GM12878 (cell line): ENCODE data around the gene SLC35E2B. TPM values are rescaled to one million over a fixed set of nuclear protein-coding genes. Genes with fewer than 3 reads are reported as not detected.
"Not testable (repeated sequence)": the region's sequence is repeated elsewhere in the genome, so short reads cannot be mapped to it uniquely, and the experiment has no call there.

Source experiments
- ATAC-seq: fragments of 200-7000 bp; cut with Tn5 transposase; 3 replicates; pipeline ENCODE4 v1.9.1; 2020; ENCODE audit warnings: mild to moderate bottlenecking, moderate library complexity
- BruUV-seq: library from RNA; stranded (reverse); fragments of 400-500 nt; replicated peaks from 2 replicates; lab custom pipeline; 2021; lab: Mats Ljungman, UMichigan
- CTCF ChIA-PET: fragments of 300-600 bp; sonication (Branson Sonifier 250); formaldehyde crosslinking; extraction: SDS; loops from one replicate; lab custom pipeline; 2021; ENCODE audit warnings: inconsistent platforms; lab: Yijun Ruan, JAX
- POLR2A ChIA-PET: fragments of 350-600 bp; formaldehyde crosslinking; extraction: SDS; loops from one replicate; lab custom pipeline; 2021; ENCODE audit warnings: inconsistent platforms; lab: Charles Lee
- RAD21 ChIA-PET: fragments of 300-600 bp; sonication (Branson Sonifier 250); formaldehyde crosslinking; loops from one replicate; lab custom pipeline; 2023; ENCODE audit warnings: antibody characterized with exemption; ENCODE audit not compliant: unreplicated experiment; lab: Charles Lee
- SMC1A ChIA-PET: fragments of 300-600 bp; sonication (Branson Sonifier 250); formaldehyde crosslinking; loops from one replicate; lab custom pipeline; 2023; ENCODE audit not compliant: unreplicated experiment, uncharacterized antibody; lab: Charles Lee
- DNase-seq: peaks from one replicate; pipeline ENCODE4 v3.0.0-alpha.2; 2011; ENCODE audit warnings: low read depth, low spot score
- FAIRE-seq: peaks from 3 replicates; lab custom pipeline; 2011; peaks lifted over from hg19 to GRCh38; lab: Jason Lieb, UNC
- H2AFZ ChIP-seq: 2 replicates; pipeline ENCODE4 v1.6.0; 2011; ENCODE audit warnings: low read depth, low read length, control low read depth; ENCODE audit not compliant: control insufficient read depth
- H3K27ac ChIP-seq: 2 replicates; pipeline ENCODE4 v1.5.1; 2011; ENCODE audit warnings: control low read depth; ENCODE audit not compliant: control insufficient read depth, insufficient read depth
- H3K27me3 ChIP-seq, 2 experiments: replicated peaks in 1 of 2; 2 replicates each; pipeline versions ENCODE4 v1.6.0 to v1.6.1; 2011; ENCODE audit warnings: low read length in 1 of 2; ENCODE audit not compliant: control insufficient read depth in 2 of 2, insufficient read depth in 2 of 2
- H3K36me3 ChIP-seq, 2 experiments: 2 replicates each; pipeline ENCODE4 v1.5.1; 2011; ENCODE audit warnings: low read length in 1 of 2; ENCODE audit not compliant: control insufficient read depth in 2 of 2, insufficient read depth in 2 of 2
- H3K4me1 ChIP-seq: 2 replicates; pipeline ENCODE4 v1.6.1; 2011; ENCODE audit warnings: mild to moderate bottlenecking, low read length, moderate library complexity, mixed read lengths; ENCODE audit not compliant: control insufficient read depth, insufficient read depth
- H3K4me2 ChIP-seq: 2 replicates; pipeline ENCODE4 v1.6.0; 2011; ENCODE audit warnings: control low read depth; ENCODE audit not compliant: control insufficient read depth, insufficient read depth
- H3K4me3 ChIP-seq: fragments of 200-600 bp; sonication (generic); 2 replicates; pipeline ENCODE4 v1.5.1; 2016
- H3K79me2 ChIP-seq: 2 replicates; pipeline ENCODE4 v1.6.0; 2011; ENCODE audit warnings: low read length; ENCODE audit not compliant: control insufficient read depth, insufficient read depth
- H3K9ac ChIP-seq: 2 replicates; pipeline ENCODE4 v1.8.0; 2011; ENCODE audit warnings: low read length, control low read depth, mixed read lengths; ENCODE audit not compliant: control insufficient read depth, insufficient read depth
- H3K9me3 ChIP-seq: replicated peaks from 3 replicates; pipeline ENCODE4 v1.5.1; 2011; ENCODE audit warnings: mild to moderate bottlenecking, low read length; ENCODE audit not compliant: control insufficient read depth, insufficient read depth
- H4K20me1 ChIP-seq: 2 replicates; pipeline ENCODE4 v1.6.0; 2011; ENCODE audit not compliant: control insufficient read depth, insufficient read depth
- WGBS: methylation state at CpG from one replicate; pipeline ENCODE4 v1.1.6; 2016; ENCODE audit warnings: low lambda C conversion rate; ENCODE audit not compliant: insufficient replicate concordance, insufficient coverage; ENCODE audit errors: missing lambda C conversion rate; 5-methylcytosine and 5-hydroxymethylcytosine counted together
- in situ Hi-C: fragments of 300-500 bp; cut with MboI; formaldehyde crosslinking; loops from 9 replicates; pipeline ENCODE4 v1.14.3; 2018; ENCODE audit warnings: mixed read lengths
- intact Hi-C: fragments of 100-400 bp; cut with micrococcal nuclease; formaldehyde crosslinking; loops from one replicate; pipeline ENCODE4 v1.14.2; 2022; ENCODE audit not compliant: unreplicated experiment
- polyA plus RNA-seq, 11 experiments: library from polyadenylated mRNA; depleted of rRNA in 4 of 11; unstranded in 6 of 11; stranded (reverse) in 5 of 11; fragments of >200 nt; fragmentation: Nextera tagmentation in 4 of 11; fragmentation: Illumina TruSeq in 1 of 11; extraction: Ambion mirVana in 4 of 11; extraction: Trizol in 1 of 11; gene quantifications; 1 replicate in 1 of 11; 2 replicates in 10 of 11; pipeline versions ENCODE4 v1.2.1 to v1.2.3, GENCODE V29; 2011 to 2016; ENCODE audit warnings: inconsistent platforms in 2 of 11, missing spikeins in 2 of 11, low read depth in 1 of 11
- total RNA-seq, 4 experiments: library from RNA; depleted of rRNA in 3 of 4; stranded (reverse); fragments of >200 nt in 3 of 4; fragmentation: Illumina TruSeq in 1 of 4; extraction: Trizol in 1 of 4; gene quantifications; 2 replicates each; pipeline versions ENCODE4 v1.2.1 to v1.2.3, GENCODE V29; 2013 to 2021

Gene SLC35E2B
- total and polyA plus RNA-seq, 10 of the 15 experiments (the other 5 are each of a cell fraction or from before 2014, with no cell fraction given) = 2.6 to 36.7 (median 18.6) TPM

- DNase-seq, intact Hi-C loops, H3K27ac ChIP-seq, H3K79me2 ChIP-seq, in situ Hi-C loops, H2AFZ ChIP-seq, H3K9me3 ChIP-seq, SMC1A ChIA-PET, H4K20me1 ChIP-seq, H3K9ac ChIP-seq, H3K27me3 ChIP-seq, H3K4me3 ChIP-seq, RAD21 ChIA-PET, CTCF ChIA-PET, FAIRE-seq, BruUV-seq, H3K4me2 ChIP-seq, H3K4me1 ChIP-seq, POLR2A ChIA-PET, ATAC-seq: not testable (repeated sequence)
- WGBS = 98% methylated on average over 17 of the region's 17 CpGs
- peaks cover 3 to 16% of the 10 kb centered on the region in 2 experiments; a peak in 3 of 4 replicates for H3K36me3 ChIP-seq
These were observed 44.9 kb downstream of the SLC35E2B start for GRCh38 chr1:1647567-1648241.

DNA sequence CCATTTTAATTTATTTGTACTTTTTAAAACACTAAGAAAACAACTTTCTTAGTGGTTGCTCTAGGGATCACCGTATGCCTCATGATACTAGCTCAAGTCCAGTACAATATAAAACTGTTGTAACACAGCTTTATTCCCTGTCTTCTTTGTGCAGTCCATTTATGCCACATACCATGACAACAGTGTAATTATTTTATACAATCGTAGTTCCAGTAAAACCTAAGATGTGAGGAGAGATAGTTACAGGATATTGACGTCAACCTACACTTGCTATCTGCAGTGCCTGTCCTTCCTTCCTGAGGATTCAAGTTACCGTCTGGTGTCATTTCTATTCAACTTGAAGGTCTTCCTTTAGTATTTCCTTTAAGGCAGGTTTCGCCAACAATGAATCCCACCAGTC is 46.3 kb downstream of the SLC35E2B start:
- H3K27me3 ChIP-seq, ATAC-seq, H3K4me1 ChIP-seq, H3K9ac ChIP-seq, POLR2A ChIA-PET, BruUV-seq, RAD21 ChIA-PET, H3K27ac ChIP-seq, intact Hi-C loops, SMC1A ChIA-PET, H3K9me3 ChIP-seq, H3K4me2 ChIP-seq, CTCF ChIA-PET, H2AFZ ChIP-seq, H3K4me3 ChIP-seq, in situ Hi-C loops, H3K79me2 ChIP-seq, H4K20me1 ChIP-seq, DNase-seq: not testable (repeated sequence)
- FAIRE-seq = peak; percentile 44
- peaks cover 0 to 14% of the 10 kb centered on the region in 2 experiments; a peak in 3 of 4 replicates for H3K36me3 ChIP-seq
- WGBS = 82% methylated on average over 5 of the region's 5 CpGs

GRCh38 chr1:1640711-1641461 is 51.7 kb downstream of the SLC35E2B start:
- intact Hi-C loops, in situ Hi-C loops, H3K9me3 ChIP-seq, H3K27me3 ChIP-seq, RAD21 ChIA-PET, H3K27ac ChIP-seq, H3K36me3 ChIP-seq, ATAC-seq, SMC1A ChIA-PET, DNase-seq, BruUV-seq, H4K20me1 ChIP-seq, H3K4me1 ChIP-seq, H3K79me2 ChIP-seq, CTCF ChIA-PET, H3K4me3 ChIP-seq, H3K4me2 ChIP-seq, H3K9ac ChIP-seq, H2AFZ ChIP-seq, POLR2A ChIA-PET, FAIRE-seq: not testable (repeated sequence)
- WGBS = 96% methylated on average over 20 of the region's 38 CpGs

- H3K4me2 ChIP-seq, H3K27me3 ChIP-seq, H3K9ac ChIP-seq, POLR2A ChIA-PET, H3K36me3 ChIP-seq, H3K27ac ChIP-seq, SMC1A ChIA-PET, H3K4me3 ChIP-seq, BruUV-seq, ATAC-seq, in situ Hi-C loops, DNase-seq, CTCF ChIA-PET, intact Hi-C loops, RAD21 ChIA-PET, H3K79me2 ChIP-seq, FAIRE-seq, H3K4me1 ChIP-seq, H3K9me3 ChIP-seq, H4K20me1 ChIP-seq, H2AFZ ChIP-seq: not testable (repeated sequence)
- whole genome bisulfite sequencing = 95% methylated on average over 6 of the region's 25 CpGs
These were observed 52.5 kb downstream of the SLC35E2B start for GRCh38 chr1:1640081-1640480.
